NCI-H128 (cell line): ENCODE data around the gene CCDC170.
"Not testable (repeated sequence)": the region's sequence is repeated elsewhere in the genome, so short reads cannot be mapped to it uniquely, and the experiment has no call there.

Experiments used
- DNase-seq: peaks from one replicate; lab custom pipeline; 2025; ENCODE audit not compliant: unreplicated experiment; lab: John Stamatoyannopoulos, UW

Gene CCDC170

GRCh38 chr6:151494235-151494935 lies 568 bp downstream of the CCDC170 start:
- DNase-seq, result no peak

- DNase-seq, result no peak
Observed at GRCh38 chr6:151494936-151495320, 1.1 kb downstream of the CCDC170 start.

DNA sequence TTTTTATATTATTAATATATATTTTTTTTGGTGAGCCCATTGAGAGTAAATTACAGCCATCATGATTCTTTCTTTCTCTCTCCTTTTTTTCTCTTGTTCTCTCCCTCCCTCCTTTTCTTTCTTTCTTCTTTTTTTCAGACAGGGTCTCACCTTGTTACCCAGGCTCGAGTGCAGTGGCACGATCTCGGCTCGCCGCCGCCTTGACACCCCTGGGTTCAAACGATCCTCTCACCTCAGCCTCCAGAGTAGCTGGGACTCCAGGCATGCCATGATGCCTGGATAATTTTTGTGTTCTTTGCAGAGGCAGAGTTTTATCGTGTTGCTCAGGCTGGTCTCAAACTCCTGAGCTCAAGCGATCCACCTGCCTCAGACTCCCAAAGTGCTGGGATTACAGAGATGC lies 1.6 kb downstream of the CCDC170 start:
- DNase-seq, result no peak

- no peak for DNase-seq
Observed at GRCh38 chr6:151497905-151498304, 4.1 kb downstream of the CCDC170 start.

DNA sequence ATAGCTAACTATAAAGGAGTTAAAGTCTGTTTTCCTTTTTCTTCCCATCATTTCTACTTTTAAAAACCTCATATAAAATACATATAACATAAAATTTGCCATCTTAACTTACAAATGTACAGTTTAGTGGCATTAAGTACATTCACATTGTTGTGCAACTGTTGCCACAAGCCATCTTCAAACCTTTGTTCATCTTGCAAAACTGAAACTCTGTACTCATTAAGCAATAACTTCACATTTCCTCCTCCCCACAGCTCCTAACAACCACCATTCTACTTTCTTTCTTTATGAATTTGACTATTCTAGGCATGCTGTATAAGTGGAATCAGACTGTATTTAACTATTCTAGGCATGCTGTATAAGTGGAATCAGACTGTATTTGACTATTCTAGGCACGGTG lies 4.5 kb downstream of the CCDC170 start:
- DNase-seq, result no peak

- no peak for DNase-seq
Observed at GRCh38 chr6:151499551-151499950, 5.7 kb downstream of the CCDC170 start.

DNA sequence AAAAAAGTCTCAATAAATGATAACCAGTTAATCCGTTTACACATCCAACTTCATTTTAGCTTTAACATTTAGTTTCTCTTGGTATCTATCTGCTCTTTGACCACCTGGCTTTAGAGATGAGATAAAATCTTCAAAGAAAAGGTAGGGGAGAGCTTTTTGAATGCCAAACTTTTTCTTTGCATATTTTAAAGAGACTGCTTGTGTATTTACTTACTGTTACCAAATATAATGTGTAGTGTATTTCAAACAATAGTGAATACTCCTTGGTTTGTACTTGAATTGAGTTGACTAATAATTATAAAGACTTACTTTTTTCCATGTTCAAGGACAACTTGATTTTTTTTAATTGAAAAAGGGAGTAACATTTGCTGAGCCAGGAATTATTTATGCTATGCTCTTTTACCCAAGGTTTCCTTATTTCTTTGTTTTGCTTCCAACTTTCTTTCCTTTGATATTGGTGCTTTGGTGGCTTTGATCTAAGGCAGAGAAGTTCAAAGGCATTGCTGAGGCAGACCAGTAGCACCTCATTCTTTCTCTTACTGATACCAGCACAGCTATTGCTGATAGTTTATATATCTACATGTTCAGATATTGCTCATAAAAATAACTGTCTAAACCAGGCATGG lies 7.8 kb downstream of the CCDC170 start:
- DNase-seq, result no peak

DNA sequence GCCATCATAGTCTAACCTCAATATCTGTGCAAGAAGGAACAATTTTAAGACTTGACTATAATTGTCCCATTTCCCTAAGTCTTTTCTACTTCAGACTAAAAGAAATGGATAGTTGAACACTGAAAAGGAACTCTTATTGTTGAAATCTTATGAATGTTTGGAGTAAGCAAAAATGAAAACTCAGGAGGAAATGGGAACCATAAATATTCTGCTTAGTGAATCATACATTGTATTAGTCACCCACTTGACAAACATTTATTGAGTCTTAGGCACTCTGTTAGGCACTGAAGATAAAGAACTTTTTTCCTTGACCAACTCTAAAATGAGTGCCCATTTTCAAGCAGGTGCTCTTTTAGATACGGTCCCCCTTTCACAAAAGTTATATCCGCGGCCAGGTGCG lies 8.7 kb downstream of the CCDC170 start:
- no peak for DNase-seq

GRCh38 chr6:151506761-151507160 lies 12.9 kb downstream of the CCDC170 start:
- no peak for DNase-seq

- DNase-seq, result no peak
Observed at GRCh38 chr6:151509048-151509447, 15.2 kb downstream of the CCDC170 start.

- no peak for DNase-seq
Observed at GRCh38 chr6:151512481-151512880, 18.7 kb downstream of the CCDC170 start.

- DNase-seq, result no peak
Observed at GRCh38 chr6:151514000-151514730, 20.3 kb downstream of the CCDC170 start.

DNA sequence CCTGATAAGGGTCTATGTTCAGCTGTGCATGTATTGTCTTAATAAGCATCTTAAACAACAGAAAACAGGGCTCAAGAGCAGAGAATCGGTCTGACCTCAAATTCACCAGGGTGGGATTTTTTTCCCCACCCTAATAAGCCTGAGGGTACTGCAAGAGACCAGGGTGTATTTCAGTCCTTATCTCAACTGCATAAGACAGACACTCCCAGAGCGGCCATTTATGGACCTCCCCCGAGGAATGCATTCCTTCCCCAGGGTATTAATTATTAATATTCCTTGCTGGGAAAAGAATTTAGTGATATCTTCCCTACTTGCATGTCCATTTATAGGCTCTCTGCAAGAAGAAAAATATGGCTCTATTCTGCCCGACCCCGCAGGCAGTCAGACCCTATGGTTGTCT lies 25.2 kb downstream of the CCDC170 start:
- not testable (repeated sequence) for DNase-seq

GRCh38 chr6:151523034-151523433 lies 29.2 kb downstream of the CCDC170 start:
- DNase-seq, result no peak

DNA sequence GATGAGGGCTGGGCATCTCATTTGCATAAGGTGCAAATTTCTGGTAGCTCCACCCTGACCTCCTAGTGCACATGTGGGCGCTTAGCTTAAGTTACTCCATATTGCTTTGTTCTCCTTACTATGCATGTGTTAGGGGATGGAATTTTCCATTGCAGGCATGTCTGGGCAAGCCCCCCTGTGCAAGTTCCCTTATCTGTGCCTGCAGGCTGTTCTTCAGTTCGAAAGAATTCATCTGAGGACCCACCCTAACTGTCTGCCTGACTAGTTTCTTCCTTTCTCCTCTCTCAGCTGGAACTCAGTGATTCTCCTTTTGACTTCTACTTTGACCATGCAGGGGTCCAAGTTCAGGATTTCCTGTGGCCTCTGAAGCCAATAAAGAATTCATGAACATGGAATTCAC lies 30.2 kb downstream of the CCDC170 start:
- DNase-seq, result no peak

GRCh38 chr6:151534576-151534975 lies 40.8 kb downstream of the CCDC170 start:
- DNase-seq, result no peak

DNA sequence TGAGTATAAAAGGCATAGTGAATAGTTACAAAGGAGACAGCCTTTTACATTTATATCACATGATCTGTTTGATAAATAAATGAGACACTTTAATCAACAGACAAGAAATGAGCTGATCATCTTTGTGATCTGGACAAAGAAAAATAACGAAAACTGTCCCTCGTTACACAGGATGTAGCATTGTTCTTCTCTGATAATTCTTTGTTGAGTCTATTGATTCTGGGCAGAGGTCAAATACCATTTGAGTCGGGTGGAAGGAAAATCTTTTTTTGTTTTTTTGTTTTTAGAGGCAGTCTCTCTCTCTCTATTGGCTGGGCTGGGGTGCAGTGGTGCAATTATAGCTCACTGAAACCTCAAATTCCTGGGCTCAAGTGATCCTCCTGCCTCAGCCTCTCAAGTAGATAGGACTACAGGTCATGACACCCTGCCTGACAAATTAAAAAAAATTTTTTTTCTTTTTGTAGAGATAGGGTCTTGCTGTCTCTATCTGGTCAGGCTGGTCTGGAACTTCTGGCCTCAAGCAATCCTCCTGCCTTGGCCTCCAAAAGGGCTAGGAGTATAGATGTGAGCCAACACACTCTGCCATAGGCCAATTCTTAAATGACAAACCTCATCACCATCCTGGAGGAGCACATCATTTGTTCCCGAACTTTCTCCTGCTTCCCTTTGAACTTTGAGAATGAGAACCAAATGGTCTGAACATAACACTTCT lies 41.8 kb downstream of the CCDC170 start:
- no peak for DNase-seq

DNA sequence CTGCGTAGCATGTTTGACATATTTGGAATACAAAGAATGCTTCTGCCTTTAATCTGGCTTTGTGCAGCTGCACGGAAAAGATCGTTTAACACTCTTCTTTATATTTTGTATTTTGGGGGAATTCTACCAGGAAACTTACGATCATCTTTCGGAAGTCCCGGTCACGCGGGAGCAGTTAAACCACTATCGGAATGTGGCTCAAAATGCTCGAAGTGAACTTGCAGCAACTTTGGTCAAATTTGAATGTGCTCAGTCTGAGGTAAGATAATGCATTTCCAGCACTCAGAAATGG lies 42.3 kb downstream of the CCDC170 start:
- no peak for DNase-seq

DNA sequence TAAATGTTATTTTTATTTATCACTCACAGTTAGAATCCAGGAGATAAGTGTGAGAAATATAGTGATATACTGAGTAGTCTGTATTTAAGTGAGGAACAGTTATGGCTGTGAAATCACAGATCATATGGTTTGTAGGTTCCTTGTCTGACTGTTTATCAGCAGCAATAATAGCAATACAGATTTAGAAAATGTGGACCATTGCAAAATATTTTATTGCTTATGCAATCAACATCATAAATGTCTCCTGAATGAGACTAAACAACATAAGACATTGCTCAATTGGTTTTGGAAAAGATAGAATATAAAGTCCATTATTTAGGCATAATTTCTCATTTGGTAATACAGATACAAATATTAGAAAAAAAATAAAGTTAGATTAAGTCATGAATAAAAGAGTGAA lies 43.7 kb downstream of the CCDC170 start:
- no peak for DNase-seq

GRCh38 chr6:151539506-151540268 lies 45.9 kb downstream of the CCDC170 start:
- no peak for DNase-seq

GRCh38 chr6:151544453-151544852 lies 50.6 kb downstream of the CCDC170 start:
- DNase-seq, result no peak
